ENCODE results near the gene TMEM164.

The TMEM164 gene

GRCh38 chrX:110086916-110087484 is 84.1 kb downstream of the TMEM164 start:
- Histone ChIP-seq H2AFZ (ENCODE audit: low read depth, low read length) (no peak overlapping the region), H3K36me3 (ENCODE audit: insufficient read depth, low read length) (no peaks in the 10 kb centered on the region), H3K9me3 (ENCODE audit: low read length) (no peaks in the 10 kb centered on the region), H3K27me3 (ENCODE audit: insufficient read depth, low read length) (no peaks in the 10 kb centered on the region), H3K4me1 (ENCODE audit: insufficient read depth, low read length) (no peaks in the 10 kb centered on the region), H3K4me3 (ENCODE audit: low read length) (no peak overlapping the region)

GRCh38 chrX:110087485-110088356 is 84.8 kb downstream of the TMEM164 start:
- no peaks in the 10 kb centered on the region for H3K27me3 ChIP-seq (ENCODE audit: insufficient read depth, low read length)
- H3K9me3 ChIP-seq (ENCODE audit: low read length) = no peaks in the 10 kb centered on the region
- no peaks in the 10 kb centered on the region for H3K36me3 ChIP-seq (ENCODE audit: insufficient read depth, low read length)
- H3K4me1 ChIP-seq (ENCODE audit: insufficient read depth, low read length) = no peaks in the 10 kb centered on the region
- H3K4me3 ChIP-seq (ENCODE audit: low read length) = no peak overlapping the region
- no peak overlapping the region for H2AFZ ChIP-seq (ENCODE audit: low read depth, low read length)

DNA sequence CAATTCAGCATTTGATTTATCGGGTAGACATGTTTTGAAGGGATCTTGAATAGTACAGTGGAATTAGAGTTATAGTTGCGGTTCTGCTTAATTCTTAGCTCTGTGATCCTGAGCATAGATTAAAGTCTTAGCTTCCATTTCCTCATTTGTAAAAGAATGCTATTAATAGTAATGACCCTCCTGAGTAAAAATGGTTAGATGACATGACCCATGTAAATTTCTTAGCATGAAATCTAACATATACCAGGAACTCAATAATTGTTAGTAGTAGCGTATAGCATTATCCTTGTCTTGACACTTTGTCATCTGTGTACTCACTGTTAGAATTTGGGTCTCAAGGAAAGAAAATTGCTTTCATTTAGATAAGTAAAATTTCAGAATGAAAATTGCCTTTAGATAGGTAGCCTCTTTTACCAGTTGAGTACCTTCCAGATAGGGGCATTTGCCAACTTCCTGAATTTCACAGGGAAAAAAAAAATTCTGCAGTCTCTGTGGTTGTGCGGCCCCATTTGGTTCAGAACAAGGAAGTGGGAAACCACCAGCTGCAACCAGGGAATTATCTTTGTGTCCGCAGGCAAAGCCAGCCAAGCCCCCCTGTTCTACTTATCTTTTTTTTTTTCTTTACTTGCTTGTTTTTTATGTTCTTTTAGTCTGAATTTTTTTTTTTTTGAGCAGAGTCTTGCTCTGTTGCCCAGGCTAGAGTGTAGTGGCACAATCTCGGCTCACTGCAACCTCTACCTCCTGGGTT is 86.9 kb downstream of the TMEM164 start:
- Histone ChIP-seq H3K9me3 (ENCODE audit: low read length) (no peaks in the 10 kb centered on the region), H3K36me3 (ENCODE audit: insufficient read depth, low read length) (no peaks in the 10 kb centered on the region), H3K4me3 (ENCODE audit: low read length) (no peak overlapping the region), H3K4me1 (ENCODE audit: insufficient read depth, low read length) (no peaks in the 10 kb centered on the region), H2AFZ (ENCODE audit: low read depth, low read length) (no peak overlapping the region), H3K27me3 (ENCODE audit: insufficient read depth, low read length) (no peaks in the 10 kb centered on the region)

DNA sequence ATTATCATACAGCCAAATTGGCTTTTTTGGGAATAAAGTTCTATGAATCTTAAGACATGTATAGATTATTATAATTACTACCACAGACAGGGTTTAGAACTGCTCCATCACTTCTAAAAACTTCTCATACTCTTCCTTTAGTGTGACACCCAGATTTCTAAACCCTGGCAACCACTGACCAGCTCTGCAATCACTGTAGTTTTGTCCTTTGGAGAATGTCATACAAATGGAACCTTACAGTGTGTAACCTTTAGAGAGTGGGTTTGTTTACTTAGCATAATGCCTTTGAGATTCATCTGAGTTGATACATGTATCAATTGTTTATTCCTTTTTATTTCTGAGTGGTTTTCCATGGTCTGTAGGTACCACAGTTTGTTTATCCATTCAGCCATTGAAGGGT is 95.0 kb downstream of the TMEM164 start:
- Histone ChIP-seq H3K36me3 (ENCODE audit: insufficient read depth, low read length) (no peaks in the 10 kb centered on the region), H3K27me3 (ENCODE audit: insufficient read depth, low read length) (no peaks in the 10 kb centered on the region), H3K4me1 (ENCODE audit: insufficient read depth, low read length) (no peaks in the 10 kb centered on the region), H3K4me3 (ENCODE audit: low read length) (no peak overlapping the region), H3K9me3 (ENCODE audit: low read length) (peaks cover 2% of the 10 kb centered on the region), H2AFZ (ENCODE audit: low read depth, low read length) (no peak overlapping the region)

DNA sequence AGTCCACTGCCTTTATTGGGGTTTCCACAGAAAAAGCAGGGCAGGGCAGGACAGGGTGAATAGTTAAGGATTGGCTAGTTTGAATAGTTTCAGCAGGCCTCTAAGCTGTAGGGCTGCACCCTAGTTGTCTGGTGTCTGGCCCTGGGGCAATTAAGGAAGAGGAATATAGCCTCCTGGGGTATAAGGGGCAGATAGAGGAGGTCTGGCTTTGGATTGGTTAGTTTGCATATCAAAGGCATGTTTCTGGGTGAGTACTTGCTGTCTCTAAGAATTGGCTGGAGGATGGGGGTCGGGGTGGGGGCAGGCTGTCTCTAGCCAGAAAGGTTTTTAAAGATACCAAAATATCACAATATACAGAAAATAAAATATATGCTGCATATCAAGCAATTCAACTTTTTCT is 100.4 kb downstream of the TMEM164 start:
- H3K36me3 ChIP-seq (ENCODE audit: insufficient read depth, low read length) = no peaks in the 10 kb centered on the region
- no peak overlapping the region for H3K4me3 ChIP-seq (ENCODE audit: low read length)
- no peaks in the 10 kb centered on the region for H3K27me3 ChIP-seq (ENCODE audit: insufficient read depth, low read length)
- no peaks in the 10 kb centered on the region for H3K4me1 ChIP-seq (ENCODE audit: insufficient read depth, low read length)
- H2AFZ ChIP-seq (ENCODE audit: low read depth, low read length) = no peak overlapping the region
- H3K9me3 ChIP-seq (ENCODE audit: low read length) = no peaks in the 10 kb centered on the region

DNA sequence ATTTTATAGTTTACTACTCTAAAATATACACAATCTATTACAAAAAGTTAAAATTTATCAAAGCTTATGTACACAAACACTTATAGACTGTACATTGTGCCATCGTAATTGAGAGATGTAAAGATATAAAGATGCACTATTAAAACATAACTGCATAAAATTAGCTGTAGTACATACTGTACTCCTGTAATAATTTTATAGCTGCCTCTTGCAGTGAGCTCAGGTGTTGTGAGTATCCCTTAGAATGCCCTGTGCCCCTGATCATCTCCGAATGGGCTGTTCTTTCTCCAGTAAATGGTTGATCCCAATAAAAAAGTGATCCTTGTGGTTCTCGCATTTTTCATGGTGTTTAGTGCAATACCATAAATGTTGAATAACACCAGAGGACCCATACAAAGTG is 101.2 kb downstream of the TMEM164 start:
- Histone ChIP-seq H3K27me3 (ENCODE audit: insufficient read depth, low read length) (no peaks in the 10 kb centered on the region), H3K36me3 (ENCODE audit: insufficient read depth, low read length) (no peaks in the 10 kb centered on the region), H2AFZ (ENCODE audit: low read depth, low read length) (no peak overlapping the region), H3K4me1 (ENCODE audit: insufficient read depth, low read length) (no peaks in the 10 kb centered on the region), H3K9me3 (ENCODE audit: low read length) (no peaks in the 10 kb centered on the region), H3K4me3 (ENCODE audit: low read length) (no peak overlapping the region)

DNA sequence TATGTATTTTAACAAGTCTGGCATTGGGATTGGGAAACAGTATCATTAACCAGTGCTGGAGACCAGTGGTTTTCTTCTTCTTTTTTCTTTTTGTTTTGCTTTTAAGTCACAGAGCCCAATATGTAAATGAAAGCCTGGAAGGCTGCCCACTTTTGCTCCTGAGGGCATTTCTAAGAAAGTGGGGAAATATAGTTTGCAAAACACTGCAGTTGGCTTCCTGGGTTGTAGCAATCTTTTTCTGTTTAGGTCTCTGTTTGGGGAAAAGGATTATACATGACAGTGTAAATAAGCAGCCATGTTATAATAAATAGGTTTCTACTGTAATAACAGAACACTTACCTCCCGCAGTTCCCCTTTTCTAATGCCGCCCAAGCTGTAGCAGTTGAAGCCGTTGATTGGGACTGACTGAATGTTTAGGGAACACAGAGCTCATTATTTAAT is 105.5 kb downstream of the TMEM164 start:
- Histone ChIP-seq H3K27me3 (ENCODE audit: insufficient read depth, low read length) (no peaks in the 10 kb centered on the region), H3K36me3 (ENCODE audit: insufficient read depth, low read length) (no peaks in the 10 kb centered on the region), H3K4me3 (ENCODE audit: low read length) (no peak overlapping the region), H3K4me1 (ENCODE audit: insufficient read depth, low read length) (no peaks in the 10 kb centered on the region), H2AFZ (ENCODE audit: low read depth, low read length) (no peak overlapping the region), H3K9me3 (ENCODE audit: low read length) (no peaks in the 10 kb centered on the region)

GRCh38 chrX:110114260-110114776 is 111.4 kb downstream of the TMEM164 start:
- H3K9me3 ChIP-seq (ENCODE audit: low read length) = no peaks in the 10 kb centered on the region
- H3K27me3 ChIP-seq (ENCODE audit: insufficient read depth, low read length) = no peaks in the 10 kb centered on the region
- H3K4me3 ChIP-seq (ENCODE audit: low read length) = no peak overlapping the region
- H3K4me1 ChIP-seq (ENCODE audit: insufficient read depth, low read length) = no peaks in the 10 kb centered on the region
- H2AFZ ChIP-seq (ENCODE audit: low read depth, low read length) = no peak overlapping the region
- no peaks in the 10 kb centered on the region for H3K36me3 ChIP-seq (ENCODE audit: insufficient read depth, low read length)

DNA sequence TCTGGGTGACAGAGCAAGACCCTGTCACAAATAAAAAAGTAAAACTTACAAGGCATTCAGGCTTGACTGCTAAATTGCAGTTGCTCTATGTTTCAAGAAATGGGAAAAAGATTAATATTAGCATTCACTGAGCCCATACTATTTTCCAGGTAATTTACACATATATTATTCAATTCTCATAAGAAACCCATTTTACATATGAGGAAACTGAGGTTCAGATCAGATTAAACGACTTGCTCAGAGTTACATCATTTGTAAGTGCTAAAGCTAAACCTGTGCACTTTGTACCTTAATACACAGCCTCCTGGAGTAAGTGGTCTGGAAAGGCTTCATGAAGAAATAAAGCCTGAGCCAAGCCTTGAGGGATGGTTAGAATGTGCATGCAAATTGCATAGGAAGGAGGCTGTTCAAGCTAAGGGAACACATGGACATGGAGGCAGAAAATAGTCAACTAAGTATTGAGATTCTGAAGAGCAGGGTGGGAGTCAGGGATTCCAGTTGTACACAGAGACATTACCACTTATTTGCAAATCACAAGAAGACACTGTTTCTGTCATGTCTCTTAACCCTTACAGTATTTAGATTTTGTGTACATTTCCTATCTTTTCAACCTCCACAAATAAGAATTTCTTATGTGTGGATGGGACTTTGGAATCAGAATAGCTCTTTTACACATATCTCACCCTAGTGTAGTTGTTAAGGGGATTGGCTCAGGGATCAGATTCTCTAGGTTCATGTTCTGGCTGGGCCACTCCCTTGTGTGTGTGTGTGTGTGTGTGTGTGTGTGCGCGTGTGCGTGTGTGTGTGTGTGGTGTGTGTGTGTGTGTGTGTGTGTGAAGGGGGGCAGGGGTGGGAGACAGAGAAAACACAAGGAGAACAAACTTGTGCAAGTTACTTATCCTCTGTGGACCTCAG is 113.4 kb downstream of the TMEM164 start:
- no peaks in the 10 kb centered on the region for H3K4me1 ChIP-seq (ENCODE audit: insufficient read depth, low read length)
- no peak overlapping the region for H3K4me3 ChIP-seq (ENCODE audit: low read length)
- no peaks in the 10 kb centered on the region for H3K9me3 ChIP-seq (ENCODE audit: low read length)
- H3K36me3 ChIP-seq (ENCODE audit: insufficient read depth, low read length) = no peaks in the 10 kb centered on the region
- no peaks in the 10 kb centered on the region for H3K27me3 ChIP-seq (ENCODE audit: insufficient read depth, low read length)
- no peak overlapping the region for H2AFZ ChIP-seq (ENCODE audit: low read depth, low read length)

DNA sequence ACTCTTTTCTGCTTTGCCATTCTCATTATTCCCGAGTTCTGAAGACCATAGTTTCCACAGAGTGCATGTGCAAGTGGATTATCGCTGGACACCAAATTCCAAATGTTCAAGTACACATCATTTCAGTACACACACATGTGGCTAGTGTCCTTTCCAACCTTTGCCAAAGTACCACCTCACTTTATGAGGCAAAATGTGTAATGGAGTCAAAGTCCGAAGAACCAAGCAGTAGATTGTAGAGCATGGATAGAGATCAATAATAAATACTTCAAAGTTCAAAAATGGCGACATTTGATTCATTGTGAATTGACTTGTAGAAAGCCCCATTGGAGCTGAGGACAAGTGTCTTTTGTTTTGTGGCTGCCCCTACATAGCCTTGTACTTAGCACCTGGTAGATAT is 115.6 kb downstream of the TMEM164 start:
- H3K4me3 ChIP-seq (ENCODE audit: low read length) = no peak overlapping the region
- H2AFZ ChIP-seq (ENCODE audit: low read depth, low read length) = no peak overlapping the region
- no peaks in the 10 kb centered on the region for H3K27me3 ChIP-seq (ENCODE audit: insufficient read depth, low read length)
- no peaks in the 10 kb centered on the region for H3K36me3 ChIP-seq (ENCODE audit: insufficient read depth, low read length)
- no peaks in the 10 kb centered on the region for H3K4me1 ChIP-seq (ENCODE audit: insufficient read depth, low read length)
- H3K9me3 ChIP-seq (ENCODE audit: low read length) = no peaks in the 10 kb centered on the region

- no peaks in the 10 kb centered on the region for H3K4me1 ChIP-seq (ENCODE audit: insufficient read depth, low read length)
- H3K27me3 ChIP-seq (ENCODE audit: insufficient read depth, low read length) = no peaks in the 10 kb centered on the region
- no peak overlapping the region for H2AFZ ChIP-seq (ENCODE audit: low read depth, low read length)
- H3K9me3 ChIP-seq (ENCODE audit: low read length) = no peaks in the 10 kb centered on the region
- H3K36me3 ChIP-seq (ENCODE audit: insufficient read depth, low read length) = no peaks in the 10 kb centered on the region
- H3K4me3 ChIP-seq (ENCODE audit: low read length) = no peak overlapping the region
Measured at GRCh38 chrX:110119480-110119879, 116.6 kb downstream of the TMEM164 start.

- Histone ChIP-seq H3K36me3 (ENCODE audit: insufficient read depth, low read length) (no peaks in the 10 kb centered on the region), H3K4me1 (ENCODE audit: insufficient read depth, low read length) (no peaks in the 10 kb centered on the region), H3K9me3 (ENCODE audit: low read length) (no peaks in the 10 kb centered on the region), H3K27me3 (ENCODE audit: insufficient read depth, low read length) (no peaks in the 10 kb centered on the region), H2AFZ (ENCODE audit: low read depth, low read length) (no peak overlapping the region), H3K4me3 (ENCODE audit: low read length) (no peak overlapping the region)
Measured at GRCh38 chrX:110120025-110120424, 117.1 kb downstream of the TMEM164 start.
